GM23338 (cell line): ENCODE measurements around the gene SUGCT. TPM values are rescaled to one million over a fixed set of nuclear protein-coding genes. Genes with fewer than 3 reads are reported as not detected.

Experiments used
- ATAC-seq: fragments of 200-7000 bp; cut with Tn5 transposase; 3 replicates; pipeline ENCODE4 v1.9.1; 2020
- DNase-seq: peaks from one replicate; pipeline ENCODE4 v3.0.0-alpha.2; 2015; ENCODE audit warnings: low spot score
- H2AFZ ChIP-seq: fragments of 200-600 bp; sonication (generic); 2 replicates; pipeline ENCODE4 v1.8.0; 2016; ENCODE audit warnings: antibody characterized with exemption, mild to moderate bottlenecking, moderate library complexity
- H3F3A ChIP-seq: fragments of 200-600 bp; sonication (generic); replicated peaks from 2 replicates; pipeline ENCODE4 v1.8.0; 2017; ENCODE audit warnings: antibody characterized with exemption, mixed run types, low read depth
- H3K27ac ChIP-seq: fragments of 200-600 bp; sonication (generic); 2 replicates; pipeline ENCODE4 v1.6.1; 2016; ENCODE audit warnings: low read depth
- H3K27me3 ChIP-seq: fragments of 200-600 bp; sonication (generic); 2 replicates; pipeline ENCODE4 v1.8.0; 2016; ENCODE audit warnings: mild to moderate bottlenecking, mixed run types, moderate library complexity; ENCODE audit not compliant: insufficient read depth
- H3K36me3 ChIP-seq: fragments of 200-600 bp; sonication (generic); 2 replicates; pipeline ENCODE4 v1.8.0; 2016; ENCODE audit warnings: mild to moderate bottlenecking; ENCODE audit not compliant: insufficient read depth
- H3K4me1 ChIP-seq: fragments of 200-600 bp; sonication (generic); 2 replicates; pipeline ENCODE4 v1.8.0; 2016; ENCODE audit warnings: mild to moderate bottlenecking, moderate library complexity; ENCODE audit not compliant: insufficient read depth
- H3K4me2 ChIP-seq: fragments of 200-600 bp; sonication (generic); 2 replicates; pipeline ENCODE4 v1.7.1; 2017; ENCODE audit warnings: mixed run types
- H3K4me3 ChIP-seq: fragments of 200-600 bp; sonication (generic); 2 replicates; pipeline ENCODE4 v1.6.1; 2016; ENCODE audit warnings: mixed run types
- H3K79me2 ChIP-seq: fragments of 200-600 bp; sonication (generic); replicated peaks from 2 replicates; pipeline ENCODE4 v1.8.0; 2017; ENCODE audit warnings: mild to moderate bottlenecking; ENCODE audit not compliant: insufficient read depth
- H3K9me2 ChIP-seq: fragments of 200-600 bp; sonication (generic); 2 replicates; pipeline ENCODE4 v1.8.0; 2017; ENCODE audit not compliant: insufficient read depth
- H4K20me1 ChIP-seq: fragments of 200-600 bp; sonication (generic); replicated peaks from 2 replicates; pipeline ENCODE4 v1.8.0; 2017; ENCODE audit warnings: mild to moderate bottlenecking; ENCODE audit not compliant: insufficient read depth
- H3K27ac Mint-ChIP-seq: 2 replicates; pipeline ENCODE4 v1.8.0; 2020; ENCODE audit warnings: inconsistent platforms, mild to moderate bottlenecking, moderate library complexity, mixed read lengths
- H3K27me3 Mint-ChIP-seq: 3 replicates; pipeline ENCODE4 v1.8.0; 2022; ENCODE audit warnings: low read depth, mild to moderate bottlenecking, moderate library complexity, mixed read lengths, inconsistent platforms; ENCODE audit not compliant: insufficient read depth, poor library complexity
- H3K36me3 Mint-ChIP-seq: 3 replicates; pipeline ENCODE4 v1.8.0; 2021; ENCODE audit warnings: low read depth, mild to moderate bottlenecking, inconsistent platforms, moderate library complexity, mixed read lengths
- H3K4me1 Mint-ChIP-seq: 3 replicates; pipeline ENCODE4 v1.8.0; 2020; ENCODE audit warnings: mild to moderate bottlenecking, inconsistent platforms, mixed read lengths
- H3K4me3 Mint-ChIP-seq: 3 replicates; pipeline ENCODE4 v1.8.0; 2021; ENCODE audit warnings: moderate library complexity, mild to moderate bottlenecking, inconsistent platforms, mixed read lengths
- H3K9me3 Mint-ChIP-seq: 3 replicates; pipeline ENCODE4 v1.8.0; 2020; ENCODE audit warnings: moderate library complexity, mild to moderate bottlenecking, inconsistent platforms, mixed read lengths
- CREB1 ChIP-seq: fragments of 250-450 bp; sonication (Bioruptor Pico); IDR thresholded peaks from 2 replicates; pipeline ENCODE4 v1.5.0; 2020; ENCODE audit warnings: low read depth, mild to moderate bottlenecking, moderate library complexity
- EZH2 ChIP-seq: fragments of 200-600 bp; sonication (generic); IDR thresholded peaks from one replicate; pipeline ENCODE4 v1.8.0; 2017; ENCODE audit warnings: antibody characterized with exemption, mild to moderate bottlenecking, low read depth; ENCODE audit not compliant: unreplicated experiment
- EZH2phosphoT487 ChIP-seq: fragments of 200-600 bp; sonication (generic); IDR thresholded peaks from one replicate; pipeline ENCODE4 v1.8.1; 2018; ENCODE audit warnings: antibody characterized with exemption; ENCODE audit not compliant: unreplicated experiment
- JUNB ChIP-seq: IDR thresholded peaks from one replicate; pipeline ENCODE4 v1.6.1; 2016; ENCODE audit warnings: antibody characterized with exemption; ENCODE audit not compliant: unreplicated experiment
- NANOG ChIP-seq: IDR thresholded peaks from 2 replicates; pipeline ENCODE4 v1.6.1; 2016; ENCODE audit warnings: antibody characterized with exemption, borderline replicate concordance
- POLR2AphosphoS5 ChIP-seq: IDR thresholded peaks from 2 replicates; pipeline ENCODE4 v1.6.1; 2016; ENCODE audit warnings: antibody characterized with exemption, low read depth
- STAT1 ChIP-seq: IDR thresholded peaks from one replicate; pipeline ENCODE4 v1.6.1; 2016; ENCODE audit warnings: antibody characterized with exemption; ENCODE audit not compliant: unreplicated experiment
- ZNF114 ChIP-seq: fragments of 250-450 bp; sonication (Bioruptor Pico); IDR thresholded peaks from 2 replicates; pipeline ENCODE4 v1.5.0; 2020; ENCODE audit warnings: mild to moderate bottlenecking, moderate library complexity
- ZNF331 ChIP-seq: fragments of 250-450 bp; sonication (Bioruptor Pico); IDR thresholded peaks from 2 replicates; pipeline ENCODE4 v1.5.0; 2020; ENCODE audit warnings: low read depth, mild to moderate bottlenecking, moderate library complexity
- polyA plus RNA-seq: library from polyadenylated mRNA; unstranded; fragments of >200 nt; fragmentation: Nextera tagmentation; extraction: Ambion mirVana; gene quantifications from 2 replicates; pipeline ENCODE4 v1.2.1, GENCODE V29; 2016
- total RNA-seq: library from RNA; depleted of rRNA; stranded (reverse); fragments of >200 nt; shearing (Covaris generic); gene quantifications from 2 replicates; pipeline ENCODE4 v1.2.3, GENCODE V29; 2014
- TF ChIP-seq, protein P1 (sequence below): fragments of 250-450 bp; sonication (Bioruptor Pico); IDR thresholded peaks from 2 replicates; pipeline ENCODE4 v1.5.0; 2020; ENCODE audit warnings: mild to moderate bottlenecking, moderate library complexity
- TF ChIP-seq, protein P2 (sequence below): IDR thresholded peaks from one replicate; pipeline ENCODE4 v1.6.1; 2018; ENCODE audit warnings: antibody characterized with exemption; ENCODE audit not compliant: unreplicated experiment
- TF ChIP-seq, protein P3 (sequence below): IDR thresholded peaks from 2 replicates; pipeline ENCODE4 v1.6.1; 2016; ENCODE audit warnings: antibody characterized with exemption
- TF ChIP-seq, protein P4 (sequence below), 2 experiments: fragments of 200-600 bp in 1 of 2; sonication (generic) in 1 of 2; conservative IDR thresholded peaks; 2 replicates each; pipeline versions ENCODE4 v1.5.1 to v1.6.1; 2016 to 2017; ENCODE audit warnings: antibody characterized with exemption in 2 of 2, low read depth in 2 of 2, mild to moderate bottlenecking in 2 of 2, moderate library complexity in 1 of 2

The SUGCT gene
- total and polyA plus RNA-seq, 2 experiments from 2014 or later, result 4.2 to 5.6 TPM

DNA sequence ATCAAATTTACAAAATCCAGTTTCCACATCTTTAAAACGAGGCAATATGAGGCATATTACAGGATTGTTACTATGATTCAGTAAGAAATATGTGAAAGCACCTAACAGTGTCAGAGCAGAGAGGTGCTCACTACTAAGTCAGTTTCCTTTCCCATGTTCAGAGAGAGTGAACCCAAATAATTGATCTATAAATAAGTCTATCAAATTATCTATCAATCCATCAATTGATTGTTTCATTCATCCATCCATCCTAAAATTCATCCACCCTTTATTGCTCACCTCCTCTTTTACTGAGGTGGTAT is 340.8 kb downstream of the SUGCT start:
- Mint-ChIP-seq H3K4me3 (no peak overlapping the region), H3K27me3 (no peaks in the 10 kb centered on the region), H3K36me3 (no peaks in the 10 kb centered on the region), H3K4me1 (0 out of 3 replicates have a peak, but pooled peaks cover 2% of the 10 kb centered on the region), H3K27ac (no peak overlapping the region), H3K9me3 (no peaks in the 10 kb centered on the region)
- no peaks in the 10 kb centered on the region for H3K79me2 ChIP-seq
- H4K20me1 ChIP-seq, result no peaks in the 10 kb centered on the region
- no peak overlapping the region for H3K4me3 ChIP-seq
- no peaks in the 10 kb centered on the region for H3K9me2 ChIP-seq
- no peaks in the 10 kb centered on the region for H3K27me3 ChIP-seq
- no peaks in the 10 kb centered on the region for H3F3A ChIP-seq
- DNase-seq, result no peak
- no peak for ATAC-seq
- no peak overlapping the region for H2AFZ ChIP-seq
- no peak overlapping the region for H3K27ac ChIP-seq
- no peaks in the 10 kb centered on the region for H3K36me3 ChIP-seq
- no peak overlapping the region for H3K4me2 ChIP-seq
- TF ChIP-seq ZNF114 (no peak), NANOG (no peak), STAT1 (no peak), POLR2AphosphoS5 (no peak), ZNF331 (no peak), EZH2phosphoT487 (no peak), CREB1 (no peak), EZH2 (no peak), JUNB (no peak)
- TF ChIP-seq, protein P1, sequence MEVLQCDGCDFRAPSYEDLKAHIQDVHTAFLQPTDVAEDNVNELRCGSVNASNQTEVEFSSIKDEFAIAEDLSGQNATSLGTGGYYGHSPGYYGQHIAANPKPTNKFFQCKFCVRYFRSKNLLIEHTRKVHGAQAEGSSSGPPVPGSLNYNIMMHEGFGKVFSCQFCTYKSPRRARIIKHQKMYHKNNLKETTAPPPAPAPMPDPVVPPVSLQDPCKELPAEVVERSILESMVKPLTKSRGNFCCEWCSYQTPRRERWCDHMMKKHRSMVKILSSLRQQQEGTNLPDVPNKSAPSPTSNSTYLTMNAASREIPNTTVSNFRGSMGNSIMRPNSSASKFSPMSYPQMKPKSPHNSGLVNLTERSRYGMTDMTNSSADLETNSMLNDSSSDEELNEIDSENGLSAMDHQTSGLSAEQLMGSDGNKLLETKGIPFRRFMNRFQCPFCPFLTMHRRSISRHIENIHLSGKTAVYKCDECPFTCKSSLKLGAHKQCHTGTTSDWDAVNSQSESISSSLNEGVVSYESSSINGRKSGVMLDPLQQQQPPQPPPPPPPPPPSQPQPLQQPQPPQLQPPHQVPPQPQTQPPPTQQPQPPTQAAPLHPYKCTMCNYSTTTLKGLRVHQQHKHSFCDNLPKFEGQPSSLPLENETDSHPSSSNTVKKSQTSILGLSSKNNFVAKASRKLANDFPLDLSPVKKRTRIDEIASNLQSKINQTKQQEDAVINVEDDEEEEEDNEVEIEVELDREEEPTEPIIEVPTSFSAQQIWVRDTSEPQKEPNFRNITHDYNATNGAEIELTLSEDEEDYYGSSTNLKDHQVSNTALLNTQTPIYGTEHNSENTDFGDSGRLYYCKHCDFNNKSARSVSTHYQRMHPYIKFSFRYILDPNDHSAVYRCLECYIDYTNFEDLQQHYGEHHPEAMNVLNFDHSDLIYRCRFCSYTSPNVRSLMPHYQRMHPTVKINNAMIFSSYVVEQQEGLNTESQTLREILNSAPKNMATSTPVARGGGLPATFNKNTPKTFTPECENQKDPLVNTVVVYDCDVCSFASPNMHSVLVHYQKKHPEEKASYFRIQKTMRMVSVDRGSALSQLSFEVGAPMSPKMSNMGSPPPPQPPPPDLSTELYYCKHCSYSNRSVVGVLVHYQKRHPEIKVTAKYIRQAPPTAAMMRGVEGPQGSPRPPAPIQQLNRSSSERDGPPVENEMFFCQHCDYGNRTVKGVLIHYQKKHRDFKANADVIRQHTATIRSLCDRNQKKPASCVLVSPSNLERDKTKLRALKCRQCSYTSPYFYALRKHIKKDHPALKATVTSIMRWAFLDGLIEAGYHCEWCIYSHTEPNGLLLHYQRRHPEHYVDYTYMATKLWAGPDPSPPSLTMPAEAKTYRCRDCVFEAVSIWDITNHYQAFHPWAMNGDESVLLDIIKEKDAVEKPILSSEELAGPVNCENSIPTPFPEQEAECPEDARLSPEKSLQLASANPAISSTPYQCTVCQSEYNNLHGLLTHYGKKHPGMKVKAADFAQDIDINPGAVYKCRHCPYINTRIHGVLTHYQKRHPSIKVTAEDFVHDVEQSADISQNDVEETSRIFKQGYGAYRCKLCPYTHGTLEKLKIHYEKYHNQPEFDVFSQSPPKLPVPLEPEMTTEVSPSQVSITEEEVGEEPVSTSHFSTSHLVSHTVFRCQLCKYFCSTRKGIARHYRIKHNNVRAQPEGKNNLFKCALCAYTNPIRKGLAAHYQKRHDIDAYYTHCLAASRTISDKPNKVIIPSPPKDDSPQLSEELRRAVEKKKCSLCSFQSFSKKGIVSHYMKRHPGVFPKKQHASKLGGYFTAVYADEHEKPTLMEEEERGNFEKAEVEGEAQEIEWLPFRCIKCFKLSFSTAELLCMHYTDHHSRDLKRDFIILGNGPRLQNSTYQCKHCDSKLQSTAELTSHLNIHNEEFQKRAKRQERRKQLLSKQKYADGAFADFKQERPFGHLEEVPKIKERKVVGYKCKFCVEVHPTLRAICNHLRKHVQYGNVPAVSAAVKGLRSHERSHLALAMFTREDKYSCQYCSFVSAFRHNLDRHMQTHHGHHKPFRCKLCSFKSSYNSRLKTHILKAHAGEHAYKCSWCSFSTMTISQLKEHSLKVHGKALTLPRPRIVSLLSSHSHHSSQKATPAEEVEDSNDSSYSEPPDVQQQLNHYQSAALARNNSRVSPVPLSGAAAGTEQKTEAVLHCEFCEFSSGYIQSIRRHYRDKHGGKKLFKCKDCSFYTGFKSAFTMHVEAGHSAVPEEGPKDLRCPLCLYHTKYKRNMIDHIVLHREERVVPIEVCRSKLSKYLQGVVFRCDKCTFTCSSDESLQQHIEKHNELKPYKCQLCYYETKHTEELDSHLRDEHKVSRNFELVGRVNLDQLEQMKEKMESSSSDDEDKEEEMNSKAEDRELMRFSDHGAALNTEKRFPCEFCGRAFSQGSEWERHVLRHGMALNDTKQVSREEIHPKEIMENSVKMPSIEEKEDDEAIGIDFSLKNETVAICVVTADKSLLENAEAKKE (CRISPR knock-in tag), result no peak
- TF ChIP-seq, protein P2, sequence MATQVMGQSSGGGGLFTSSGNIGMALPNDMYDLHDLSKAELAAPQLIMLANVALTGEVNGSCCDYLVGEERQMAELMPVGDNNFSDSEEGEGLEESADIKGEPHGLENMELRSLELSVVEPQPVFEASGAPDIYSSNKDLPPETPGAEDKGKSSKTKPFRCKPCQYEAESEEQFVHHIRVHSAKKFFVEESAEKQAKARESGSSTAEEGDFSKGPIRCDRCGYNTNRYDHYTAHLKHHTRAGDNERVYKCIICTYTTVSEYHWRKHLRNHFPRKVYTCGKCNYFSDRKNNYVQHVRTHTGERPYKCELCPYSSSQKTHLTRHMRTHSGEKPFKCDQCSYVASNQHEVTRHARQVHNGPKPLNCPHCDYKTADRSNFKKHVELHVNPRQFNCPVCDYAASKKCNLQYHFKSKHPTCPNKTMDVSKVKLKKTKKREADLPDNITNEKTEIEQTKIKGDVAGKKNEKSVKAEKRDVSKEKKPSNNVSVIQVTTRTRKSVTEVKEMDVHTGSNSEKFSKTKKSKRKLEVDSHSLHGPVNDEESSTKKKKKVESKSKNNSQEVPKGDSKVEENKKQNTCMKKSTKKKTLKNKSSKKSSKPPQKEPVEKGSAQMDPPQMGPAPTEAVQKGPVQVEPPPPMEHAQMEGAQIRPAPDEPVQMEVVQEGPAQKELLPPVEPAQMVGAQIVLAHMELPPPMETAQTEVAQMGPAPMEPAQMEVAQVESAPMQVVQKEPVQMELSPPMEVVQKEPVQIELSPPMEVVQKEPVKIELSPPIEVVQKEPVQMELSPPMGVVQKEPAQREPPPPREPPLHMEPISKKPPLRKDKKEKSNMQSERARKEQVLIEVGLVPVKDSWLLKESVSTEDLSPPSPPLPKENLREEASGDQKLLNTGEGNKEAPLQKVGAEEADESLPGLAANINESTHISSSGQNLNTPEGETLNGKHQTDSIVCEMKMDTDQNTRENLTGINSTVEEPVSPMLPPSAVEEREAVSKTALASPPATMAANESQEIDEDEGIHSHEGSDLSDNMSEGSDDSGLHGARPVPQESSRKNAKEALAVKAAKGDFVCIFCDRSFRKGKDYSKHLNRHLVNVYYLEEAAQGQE, result no peak
- TF ChIP-seq, protein P3, sequence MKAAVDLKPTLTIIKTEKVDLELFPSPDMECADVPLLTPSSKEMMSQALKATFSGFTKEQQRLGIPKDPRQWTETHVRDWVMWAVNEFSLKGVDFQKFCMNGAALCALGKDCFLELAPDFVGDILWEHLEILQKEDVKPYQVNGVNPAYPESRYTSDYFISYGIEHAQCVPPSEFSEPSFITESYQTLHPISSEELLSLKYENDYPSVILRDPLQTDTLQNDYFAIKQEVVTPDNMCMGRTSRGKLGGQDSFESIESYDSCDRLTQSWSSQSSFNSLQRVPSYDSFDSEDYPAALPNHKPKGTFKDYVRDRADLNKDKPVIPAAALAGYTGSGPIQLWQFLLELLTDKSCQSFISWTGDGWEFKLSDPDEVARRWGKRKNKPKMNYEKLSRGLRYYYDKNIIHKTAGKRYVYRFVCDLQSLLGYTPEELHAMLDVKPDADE, result no peak
- TF ChIP-seq, protein P4, sequence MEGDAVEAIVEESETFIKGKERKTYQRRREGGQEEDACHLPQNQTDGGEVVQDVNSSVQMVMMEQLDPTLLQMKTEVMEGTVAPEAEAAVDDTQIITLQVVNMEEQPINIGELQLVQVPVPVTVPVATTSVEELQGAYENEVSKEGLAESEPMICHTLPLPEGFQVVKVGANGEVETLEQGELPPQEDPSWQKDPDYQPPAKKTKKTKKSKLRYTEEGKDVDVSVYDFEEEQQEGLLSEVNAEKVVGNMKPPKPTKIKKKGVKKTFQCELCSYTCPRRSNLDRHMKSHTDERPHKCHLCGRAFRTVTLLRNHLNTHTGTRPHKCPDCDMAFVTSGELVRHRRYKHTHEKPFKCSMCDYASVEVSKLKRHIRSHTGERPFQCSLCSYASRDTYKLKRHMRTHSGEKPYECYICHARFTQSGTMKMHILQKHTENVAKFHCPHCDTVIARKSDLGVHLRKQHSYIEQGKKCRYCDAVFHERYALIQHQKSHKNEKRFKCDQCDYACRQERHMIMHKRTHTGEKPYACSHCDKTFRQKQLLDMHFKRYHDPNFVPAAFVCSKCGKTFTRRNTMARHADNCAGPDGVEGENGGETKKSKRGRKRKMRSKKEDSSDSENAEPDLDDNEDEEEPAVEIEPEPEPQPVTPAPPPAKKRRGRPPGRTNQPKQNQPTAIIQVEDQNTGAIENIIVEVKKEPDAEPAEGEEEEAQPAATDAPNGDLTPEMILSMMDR (conservative IDR thresholded peaks at IDR 0.05; ENCODE audit: low read depth in 2 of 2), result no peak
- no peaks in the 10 kb centered on the region for H3K4me1 ChIP-seq
